ENCODE measurements around the gene RELN. TPM values are rescaled to one million over a fixed set of nuclear protein-coding genes. Genes with fewer than 3 reads are reported as not detected.

RELN gene
- total RNA-seq, 2 experiments from 2014 or later, result not detected

DNA sequence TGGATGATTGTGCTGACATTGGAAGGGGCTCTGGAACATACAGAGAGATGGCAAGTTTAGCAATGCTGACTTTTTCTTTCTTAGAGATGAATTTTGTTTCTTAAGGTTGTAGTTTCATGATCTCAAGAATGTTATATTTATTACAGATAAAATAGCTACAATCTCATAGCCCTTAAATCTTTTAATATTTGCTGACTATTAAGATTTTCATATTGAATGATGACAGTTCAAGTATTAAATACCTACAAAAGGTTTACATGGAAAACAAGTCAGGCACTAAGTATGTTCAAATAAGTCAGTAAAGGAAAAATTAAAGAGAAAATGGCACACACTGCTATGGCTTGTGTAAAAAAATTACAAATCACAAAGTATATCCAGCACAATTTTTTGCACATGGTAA is 291.4 kb downstream of the RELN start:
- H3K4me3 Mint-ChIP-seq, result no peak overlapping the region
- no peaks in the 10 kb centered on the region for H3K4me1 Mint-ChIP-seq
- peaks cover 4% of the 10 kb centered on the region for H3K27me3 Mint-ChIP-seq
- H3K27ac Mint-ChIP-seq, result no peak overlapping the region
- no peaks in the 10 kb centered on the region for H3K36me3 Mint-ChIP-seq (ENCODE audit: low read depth)
- ATAC-seq, result no peak
- intact Hi-C loops (cut with DNase I, micrococcal nuclease), result no loop called here
- ChIA-PET CTCF (interaction anchor here (0.6 to 1.4 kb wide), 3 partner anchors 11 to 23 kb away, joined by 3 read pairs; no protein-coding TSS in a partner anchor), POLR2A (no interaction called here)
- no peaks in the 10 kb centered on the region for H3K9me3 Mint-ChIP-seq (ENCODE audit: low read depth)
- DNase-seq, result no peak

GRCh38 chr7:103695521-103695920 is 293.9 kb downstream of the RELN start:
- DNase-seq, result no peak
- no peak for ATAC-seq
- intact Hi-C loops (cut with DNase I, micrococcal nuclease), result no loop called here
- ChIA-PET CTCF (no interaction called here), POLR2A (no interaction called here)
- H3K27me3 Mint-ChIP-seq, result peaks cover 4% of the 10 kb centered on the region
- H3K4me3 Mint-ChIP-seq, result no peak overlapping the region
- no peak overlapping the region for H3K27ac Mint-ChIP-seq
- H3K9me3 Mint-ChIP-seq (ENCODE audit: low read depth), result no peaks in the 10 kb centered on the region
- H3K4me1 Mint-ChIP-seq, result no peaks in the 10 kb centered on the region
- H3K36me3 Mint-ChIP-seq (ENCODE audit: low read depth), result no peaks in the 10 kb centered on the region

GRCh38 chr7:103694304-103694703 is 295.2 kb downstream of the RELN start:
- intact Hi-C loops (cut with DNase I, micrococcal nuclease), result no loop called here

DNA sequence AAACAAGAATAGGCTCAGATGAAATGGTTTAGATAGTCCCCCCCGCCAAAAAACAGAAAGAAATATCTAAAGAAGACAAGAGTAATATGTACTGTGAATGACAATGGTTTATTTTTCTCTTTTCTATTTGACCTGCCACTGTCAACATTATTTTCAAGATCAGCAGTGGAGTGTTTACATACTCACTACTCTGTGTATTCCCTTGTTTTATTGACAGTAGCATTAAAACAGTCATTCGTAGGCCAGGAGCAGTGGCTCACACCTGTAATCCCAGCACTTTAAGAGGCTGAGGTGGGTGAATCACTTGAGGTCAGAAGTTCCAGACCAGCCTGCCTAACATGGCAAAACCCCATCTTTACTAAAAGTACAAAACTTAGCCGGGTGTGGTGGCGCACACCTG is 298.2 kb downstream of the RELN start:
- ChIA-PET POLR2A (no interaction called here), CTCF (interaction anchor here (1.1 kb wide), 1 partner anchor 658 kb away, joined by 4 read pairs; no protein-coding TSS in a partner anchor)
- H3K27ac Mint-ChIP-seq, result no peak overlapping the region
- no peaks in the 10 kb centered on the region for H3K9me3 Mint-ChIP-seq (ENCODE audit: low read depth)
- ATAC-seq, result no peak
- DNase-seq, result no peak
- intact Hi-C loops (cut with DNase I, micrococcal nuclease), result no loop called here
- H3K36me3 Mint-ChIP-seq (ENCODE audit: low read depth), result no peaks in the 10 kb centered on the region
- peaks cover 7% of the 10 kb centered on the region for H3K27me3 Mint-ChIP-seq
- no peaks in the 10 kb centered on the region for H3K4me1 Mint-ChIP-seq
- no peak overlapping the region for H3K4me3 Mint-ChIP-seq

More at GRCh38 chr7:103694304-103694703, 295.2 kb downstream of the RELN start:
- Mint-ChIP-seq H3K36me3 (ENCODE audit: low read depth) (no peaks in the 10 kb centered on the region), H3K9me3 (ENCODE audit: low read depth) (no peaks in the 10 kb centered on the region), H3K27ac (no peak overlapping the region), H3K4me3 (no peak overlapping the region), H3K4me1 (no peaks in the 10 kb centered on the region), H3K27me3 (peaks cover 10% of the 10 kb centered on the region)
- POLR2A ChIA-PET, result no interaction called here
- CTCF ChIA-PET, result interaction anchor here (0.6 kb wide), 1 partner anchor 61 kb away, joined by 3 read pairs; no protein-coding TSS in a partner anchor
- ATAC-seq (no peak), DNase-seq (no peak)

DNA sequence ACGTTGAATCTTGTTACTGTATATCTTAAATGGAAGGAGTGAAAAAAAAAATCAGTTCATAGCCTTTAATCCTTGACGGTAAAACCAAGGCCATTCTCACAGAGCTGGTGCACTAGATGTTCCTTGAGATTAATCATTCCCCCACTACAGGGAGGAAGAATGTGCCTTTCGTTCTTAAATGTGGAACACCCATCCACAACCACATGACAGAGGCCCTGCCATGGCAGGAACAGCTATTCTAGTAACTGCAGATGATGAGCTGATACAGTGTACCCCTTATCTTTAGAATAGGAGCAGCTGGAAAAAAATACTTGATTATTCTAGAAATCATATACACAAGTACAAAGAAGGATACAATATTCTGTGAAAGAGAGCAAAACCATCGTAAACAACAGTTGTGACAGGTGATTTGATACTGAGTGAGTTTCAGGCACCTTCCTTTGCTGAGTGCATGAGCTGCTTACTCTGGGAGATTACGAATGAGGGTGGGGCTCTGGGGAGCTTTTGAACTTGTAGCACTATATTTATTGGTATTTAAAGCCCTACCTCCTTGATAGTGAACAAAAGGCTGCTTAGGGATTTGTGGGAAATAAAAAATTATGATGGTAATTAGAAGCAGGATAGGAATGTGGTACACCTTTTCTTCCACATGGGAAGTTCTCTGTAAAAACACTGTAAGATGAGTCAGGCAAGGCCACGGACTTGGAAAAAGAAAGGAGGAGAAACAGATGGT is 299.1 kb downstream of the RELN start:
- DNase-seq (no peak), ATAC-seq (no peak)
- peaks cover 7% of the 10 kb centered on the region for H3K27me3 Mint-ChIP-seq
- no peaks in the 10 kb centered on the region for H3K36me3 Mint-ChIP-seq (ENCODE audit: low read depth)
- H3K27ac Mint-ChIP-seq, result no peak overlapping the region
- ChIA-PET POLR2A (no interaction called here), CTCF (interaction anchor here (1.1 kb wide), 1 partner anchor 659 kb away, joined by 4 read pairs; no protein-coding TSS in a partner anchor)
- no peaks in the 10 kb centered on the region for H3K4me1 Mint-ChIP-seq
- H3K4me3 Mint-ChIP-seq, result no peak overlapping the region
- H3K9me3 Mint-ChIP-seq (ENCODE audit: low read depth), result no peaks in the 10 kb centered on the region
- intact Hi-C loops (cut with DNase I, micrococcal nuclease), result no loop called here

DNA sequence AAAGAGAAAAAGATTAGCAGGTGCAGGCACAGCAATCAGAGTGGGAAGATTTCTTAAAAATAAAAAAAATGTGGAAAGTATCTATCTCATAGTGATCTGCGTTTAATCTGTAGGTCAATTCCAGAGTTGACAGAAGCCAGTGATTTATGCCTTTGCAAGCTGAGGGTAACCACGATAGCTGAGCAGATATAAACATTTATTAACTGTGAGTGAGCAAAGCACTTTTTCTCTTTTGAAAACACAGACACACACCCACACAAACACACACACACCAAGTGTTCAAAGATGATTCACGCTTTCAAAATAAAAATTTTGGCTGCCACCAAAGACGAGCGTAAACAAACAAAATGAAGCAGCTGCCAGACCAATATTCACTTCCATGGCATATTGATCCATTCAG is 300.2 kb downstream of the RELN start:
- intact Hi-C loops (cut with DNase I, micrococcal nuclease), result no loop called here
- H3K27ac Mint-ChIP-seq, result no peak overlapping the region
- H3K27me3 Mint-ChIP-seq, result peaks cover 7% of the 10 kb centered on the region
- DNase-seq (no peak), ATAC-seq (no peak)
- H3K4me3 Mint-ChIP-seq, result no peak overlapping the region
- ChIA-PET CTCF (no interaction called here), POLR2A (no interaction called here)
- no peaks in the 10 kb centered on the region for H3K4me1 Mint-ChIP-seq
- no peaks in the 10 kb centered on the region for H3K36me3 Mint-ChIP-seq (ENCODE audit: low read depth)
- no peaks in the 10 kb centered on the region for H3K9me3 Mint-ChIP-seq (ENCODE audit: low read depth)

DNA sequence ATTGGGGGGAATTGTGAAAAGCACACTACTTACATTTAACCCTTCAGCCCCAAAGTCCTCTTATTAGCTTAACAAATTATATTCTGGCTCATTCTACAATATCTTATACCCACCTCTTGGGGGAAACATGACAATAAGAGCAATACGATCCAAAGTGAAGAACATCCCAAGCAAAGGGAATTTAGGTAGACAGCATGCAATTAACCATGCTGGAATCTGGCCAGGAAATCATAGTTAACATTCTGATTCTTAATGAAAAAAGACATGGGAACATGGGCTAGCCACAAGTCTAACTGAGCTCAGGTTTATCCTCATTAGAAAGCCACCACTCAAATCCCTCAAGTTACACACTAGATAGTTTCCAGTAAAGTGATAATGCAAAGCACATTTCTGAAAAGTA is 301.5 kb downstream of the RELN start:
- intact Hi-C loops (cut with DNase I, micrococcal nuclease), result no loop called here
- Mint-ChIP-seq H3K27ac (no peak overlapping the region), H3K4me1 (no peaks in the 10 kb centered on the region), H3K36me3 (ENCODE audit: low read depth) (no peaks in the 10 kb centered on the region), H3K27me3 (peaks cover 7% of the 10 kb centered on the region), H3K9me3 (ENCODE audit: low read depth) (no peaks in the 10 kb centered on the region), H3K4me3 (no peak overlapping the region)
- DNase-seq (no peak), ATAC-seq (no peak)
- ChIA-PET CTCF (no interaction called here), POLR2A (no interaction called here)

GRCh38 chr7:103687272-103687671 is 302.2 kb downstream of the RELN start:
- intact Hi-C loops (cut with DNase I, micrococcal nuclease), result no loop called here
- ATAC-seq, result no peak
- H3K27ac Mint-ChIP-seq, result no peak overlapping the region
- DNase-seq, result no peak
- ChIA-PET POLR2A (no interaction called here), CTCF (no interaction called here)
- H3K4me1 Mint-ChIP-seq, result no peaks in the 10 kb centered on the region
- no peak overlapping the region for H3K4me3 Mint-ChIP-seq
- H3K9me3 Mint-ChIP-seq (ENCODE audit: low read depth), result no peaks in the 10 kb centered on the region
- no peaks in the 10 kb centered on the region for H3K36me3 Mint-ChIP-seq (ENCODE audit: low read depth)
- peaks cover 7% of the 10 kb centered on the region for H3K27me3 Mint-ChIP-seq

- no peak for DNase-seq
- Mint-ChIP-seq H3K4me3 (no peak overlapping the region), H3K27ac (no peak overlapping the region), H3K9me3 (ENCODE audit: low read depth) (no peaks in the 10 kb centered on the region), H3K36me3 (ENCODE audit: low read depth) (no peaks in the 10 kb centered on the region), H3K27me3 (peaks cover 7% of the 10 kb centered on the region), H3K4me1 (no peaks in the 10 kb centered on the region)
- no peak for ATAC-seq
- CTCF ChIA-PET, result no interaction called here
- intact Hi-C loops (cut with DNase I, micrococcal nuclease), result no loop called here
- POLR2A ChIA-PET, result no interaction called here
Measured at GRCh38 chr7:103686763-103687162, 302.7 kb downstream of the RELN start.

- no peak for ATAC-seq
- Mint-ChIP-seq H3K36me3 (ENCODE audit: low read depth) (no peaks in the 10 kb centered on the region), H3K27me3 (peaks cover 7% of the 10 kb centered on the region), H3K4me1 (no peaks in the 10 kb centered on the region), H3K9me3 (ENCODE audit: low read depth) (no peaks in the 10 kb centered on the region), H3K4me3 (no peak overlapping the region), H3K27ac (no peak overlapping the region)
- intact Hi-C loops (cut with DNase I, micrococcal nuclease), result no loop called here
- DNase-seq, result no peak
- ChIA-PET CTCF (no interaction called here), POLR2A (no interaction called here)
Measured at GRCh38 chr7:103686064-103686463, 303.4 kb downstream of the RELN start.

DNA sequence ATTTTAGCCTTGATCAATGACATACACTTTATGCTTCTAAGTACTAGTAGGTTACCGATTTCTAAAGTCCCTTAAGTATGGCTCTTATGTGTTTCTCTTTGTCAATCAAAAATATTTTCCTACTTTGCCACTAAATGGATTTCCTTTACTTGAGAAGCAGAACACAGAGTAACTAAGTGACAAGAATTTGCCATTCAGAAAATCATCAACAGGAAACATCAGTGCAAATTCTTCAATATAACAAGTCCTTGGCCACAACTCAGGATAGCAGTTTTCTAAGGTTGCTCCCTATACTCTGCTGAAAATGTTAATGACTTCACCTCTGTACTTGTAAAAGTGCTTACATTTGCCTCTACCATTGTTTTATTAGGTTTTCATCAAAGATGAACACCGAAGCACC is 303.8 kb downstream of the RELN start:
- Mint-ChIP-seq H3K9me3 (ENCODE audit: low read depth) (no peaks in the 10 kb centered on the region), H3K4me3 (no peak overlapping the region), H3K27ac (no peak overlapping the region), H3K36me3 (ENCODE audit: low read depth) (no peaks in the 10 kb centered on the region), H3K4me1 (no peaks in the 10 kb centered on the region), H3K27me3 (peaks cover 10% of the 10 kb centered on the region)
- ChIA-PET CTCF (no interaction called here), POLR2A (no interaction called here)
- intact Hi-C loops (cut with DNase I, micrococcal nuclease), result no loop called here
- no peak for ATAC-seq
- DNase-seq, result no peak

- DNase-seq (no peak), ATAC-seq (no peak)
- Mint-ChIP-seq H3K4me1 (no peaks in the 10 kb centered on the region), H3K4me3 (no peak overlapping the region), H3K36me3 (ENCODE audit: low read depth) (no peaks in the 10 kb centered on the region), H3K27ac (no peak overlapping the region), H3K27me3 (peaks cover 3% of the 10 kb centered on the region), H3K9me3 (ENCODE audit: low read depth) (no peaks in the 10 kb centered on the region)
- ChIA-PET POLR2A (no interaction called here), CTCF (no interaction called here)
- intact Hi-C loops (cut with DNase I, micrococcal nuclease), result no loop called here
Measured at GRCh38 chr7:103683348-103683747, 306.1 kb downstream of the RELN start.

All from activated CD4-positive, alpha-beta T cell treated with anti-CD3 and anti-CD28 coated beads for 36 hours (primary cell).